COLO668 (cell line): Measurements from ENCODE around the gene KRT83.
A peak's percentile ranks its signal among the peaks of the same experiment; 100 is the strongest.

Experiments used
- DNase-seq: peaks from one replicate; lab custom pipeline; 2025; ENCODE audit not compliant: unreplicated experiment; lab: John Stamatoyannopoulos, UW

KRT83 gene

GRCh38 chr12:52320784-52321400 is at the start of gene KRT83:
Gene KRT83 (minus strand): TSS chr12:52321398. CDS start chr12:52321335, 63 bp downstream.
- no peak for DNase-seq

DNA sequence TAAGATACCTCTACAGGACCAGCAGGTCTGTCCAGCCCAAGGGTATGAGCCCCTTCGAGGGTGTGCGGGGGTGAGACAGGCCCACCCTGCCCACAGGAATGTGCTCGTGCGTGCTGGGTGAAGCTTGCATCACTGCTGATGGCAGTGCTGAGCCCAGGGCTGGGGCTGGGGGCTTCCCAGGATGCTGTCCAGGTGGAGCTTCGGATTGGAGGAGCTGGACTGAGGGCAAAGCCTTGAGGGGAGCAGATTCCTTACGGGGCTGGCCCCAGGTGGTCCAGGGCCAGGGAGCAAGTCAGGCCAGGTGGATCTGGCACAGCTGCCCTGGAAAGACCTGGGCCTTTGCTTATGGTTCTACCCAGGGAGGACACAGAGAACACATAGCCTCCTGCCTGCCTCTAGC is 48.6 kb upstream of the KRT83 start:
- no peak for DNase-seq

GRCh38 chr12:52369211-52369610 is 48.0 kb upstream of the KRT83 start:
- DNase-seq, result no peak

- no peak for DNase-seq
Measured at GRCh38 chr12:52368508-52368907, 47.3 kb upstream of the KRT83 start.

GRCh38 chr12:52367876-52368275 is 46.7 kb upstream of the KRT83 start:
- no peak for DNase-seq

DNA sequence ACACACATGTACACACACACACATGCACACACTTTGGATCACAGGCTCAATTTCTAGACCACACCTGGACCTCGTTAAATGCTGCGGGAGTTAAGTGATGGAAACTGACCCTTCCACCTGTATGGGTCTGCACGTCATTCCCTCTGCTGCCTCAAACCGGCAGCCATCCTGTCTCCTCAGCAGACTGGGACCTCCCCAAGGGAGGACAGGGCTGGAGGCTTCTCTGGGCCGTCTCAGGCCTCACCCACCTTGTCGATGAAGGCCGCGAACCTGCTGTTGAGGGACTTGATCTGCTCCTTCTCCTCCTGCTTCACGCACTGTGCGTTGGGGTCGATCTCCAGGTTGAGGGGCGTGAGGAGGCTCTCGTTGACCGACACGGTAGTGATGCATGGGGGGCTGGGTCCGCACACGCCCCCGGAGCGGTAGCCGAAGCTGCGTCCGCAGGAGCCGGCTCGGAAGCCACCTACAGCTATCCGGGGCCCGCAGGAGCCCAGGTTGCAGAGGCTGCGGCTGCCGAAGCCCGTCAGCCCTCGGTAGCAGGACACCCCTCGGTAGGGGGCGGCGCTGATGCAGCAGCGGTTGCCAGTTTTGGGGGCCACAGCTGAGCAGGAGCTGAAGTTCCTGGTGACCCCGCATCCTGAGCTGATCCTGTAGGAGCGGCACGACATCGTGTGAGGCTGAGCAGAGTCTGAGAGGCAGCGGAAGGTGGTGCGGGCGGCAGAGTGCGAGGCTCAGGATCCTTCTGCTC is 45.7 kb upstream of the KRT83 start, which contains the start of gene KRT85:
Gene KRT85 (minus strand): TSS at position 744 of the 748 bp plus-strand sequence. CDS start 76 bp downstream, at position 668.
- no peak for DNase-seq

DNA sequence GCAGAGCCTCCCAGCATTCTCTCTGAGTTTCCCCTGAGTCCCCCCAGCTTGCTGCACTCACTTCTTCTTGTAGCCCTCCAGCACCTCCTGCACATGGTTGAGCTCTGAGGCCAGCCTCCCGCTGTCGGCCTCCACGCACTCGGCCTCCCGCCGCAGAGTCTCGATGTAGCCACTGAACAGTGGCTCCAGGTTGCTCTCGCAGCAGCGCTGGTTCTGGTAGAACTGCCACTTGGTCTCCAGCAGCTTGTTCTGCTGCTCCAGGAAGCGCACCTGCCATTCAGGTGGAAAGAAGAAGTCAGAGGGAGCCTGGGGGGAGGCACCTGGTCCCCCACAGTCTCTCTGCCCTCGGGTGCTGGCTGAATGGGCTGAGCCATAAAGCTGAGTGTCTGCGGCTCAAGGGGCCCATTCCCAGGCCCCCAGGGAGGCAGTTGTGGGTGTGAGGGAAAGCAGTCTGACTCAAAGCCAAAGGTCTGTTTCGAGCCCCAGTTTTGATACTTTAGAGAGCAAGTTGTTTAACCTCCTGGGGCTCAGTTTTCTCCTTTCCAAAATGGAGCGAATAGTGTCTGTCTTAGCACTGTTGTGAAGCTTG is 43.8 kb upstream of the KRT83 start:
- no peak for DNase-seq

GRCh38 chr12:52364061-52364460 is 42.9 kb upstream of the KRT83 start:
- no peak for DNase-seq

- DNase-seq, result no peak
Measured at GRCh38 chr12:52363111-52363679, 42.0 kb upstream of the KRT83 start.

GRCh38 chr12:52362118-52362726 is 41.0 kb upstream of the KRT83 start:
- no peak for DNase-seq

DNA sequence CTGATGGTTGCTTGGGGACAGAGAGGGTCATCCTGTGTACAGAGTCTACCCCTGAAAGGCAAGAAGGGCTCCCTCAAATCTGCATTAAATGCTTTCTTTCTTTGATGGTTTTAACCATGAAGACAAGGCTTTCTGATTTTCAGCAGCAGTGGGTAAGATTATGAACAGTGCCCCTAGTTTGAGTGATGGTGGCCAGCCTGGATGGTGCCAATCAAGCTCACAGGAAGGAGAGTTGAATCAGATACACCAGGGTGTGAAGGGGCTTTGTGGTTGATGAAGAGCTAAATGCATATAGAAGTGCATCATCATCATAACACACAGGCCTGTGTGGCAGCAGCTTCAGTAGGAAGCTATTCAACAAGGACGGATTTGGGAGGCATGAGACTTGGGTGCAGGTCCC is 40.4 kb upstream of the KRT83 start:
- DNase-seq, result no peak

GRCh38 chr12:52360663-52361271 is 39.6 kb upstream of the KRT83 start:
- no peak for DNase-seq

DNA sequence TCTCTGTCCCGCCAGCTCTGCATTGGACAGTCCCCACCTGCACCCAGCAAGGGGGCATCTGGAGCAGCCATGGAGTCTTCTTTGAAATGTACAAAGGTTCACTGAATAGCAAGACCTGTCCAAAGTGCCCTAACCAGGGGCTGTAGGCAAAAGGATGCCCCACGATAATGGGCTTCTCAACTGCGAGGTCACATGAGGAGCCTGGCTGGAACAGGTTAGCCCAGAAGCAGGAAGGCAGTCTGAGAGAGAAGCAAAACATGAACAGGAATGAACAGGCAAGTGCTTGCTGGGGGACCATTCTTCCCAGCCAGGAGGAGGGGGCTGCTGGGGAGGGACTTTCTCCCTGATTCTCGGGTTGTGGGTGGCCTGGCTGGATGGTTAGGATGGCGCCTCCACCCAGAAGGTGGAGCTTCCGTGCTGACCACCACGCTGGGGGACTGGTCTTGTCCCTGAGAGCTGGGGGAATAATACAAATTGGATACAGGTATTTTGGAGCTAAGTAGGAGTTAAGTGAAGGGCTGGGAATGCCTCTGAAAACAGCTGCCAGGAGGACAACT is 39.0 kb upstream of the KRT83 start:
- DNase-seq, result no peak

- no peak for DNase-seq
Measured at GRCh38 chr12:52359621-52360061, 38.4 kb upstream of the KRT83 start.

- peak; percentile 12 for DNase-seq
Measured at GRCh38 chr12:52358575-52359350, 37.6 kb upstream of the KRT83 start.

DNA sequence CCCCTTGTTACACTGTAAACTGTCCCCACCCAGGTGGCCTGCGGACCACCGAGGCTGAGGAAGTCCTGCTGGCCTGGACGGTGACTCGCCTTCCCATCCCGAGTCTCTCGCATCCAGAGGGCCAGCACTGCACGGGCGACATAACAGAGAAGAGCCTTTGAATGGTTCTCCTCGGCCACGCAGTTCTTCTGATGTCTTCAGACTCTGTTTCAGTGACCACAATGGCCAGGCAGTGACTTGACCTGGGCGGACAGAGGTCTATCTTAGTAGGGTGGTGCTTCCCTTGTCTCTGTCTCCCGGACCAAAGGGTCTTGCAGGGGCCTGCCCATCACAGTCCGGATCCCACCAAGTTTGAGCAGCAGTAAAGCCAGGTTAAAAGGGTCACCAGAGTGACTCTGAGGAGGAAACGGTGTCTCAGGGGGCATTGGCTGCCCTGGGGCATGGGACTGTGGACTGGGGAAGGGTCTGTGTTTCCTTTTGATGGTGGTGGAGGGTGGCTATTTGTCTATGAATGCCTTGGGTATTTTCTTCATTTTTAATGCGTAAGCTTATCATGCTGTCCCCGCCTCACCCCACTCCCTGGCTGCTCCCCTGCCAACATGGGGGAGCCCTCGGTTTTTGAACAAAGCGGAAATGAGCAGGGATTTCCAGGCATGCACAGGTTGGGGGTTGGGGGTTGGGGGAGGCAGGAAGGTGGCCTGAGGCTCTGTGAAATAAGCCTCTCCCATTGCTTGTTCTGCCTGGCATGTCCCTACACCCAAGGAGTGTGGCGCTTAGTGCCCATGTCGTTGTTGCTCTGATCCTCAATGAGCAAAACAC is 35.8 kb upstream of the KRT83 start:
- DNase-seq, result no peak

DNA sequence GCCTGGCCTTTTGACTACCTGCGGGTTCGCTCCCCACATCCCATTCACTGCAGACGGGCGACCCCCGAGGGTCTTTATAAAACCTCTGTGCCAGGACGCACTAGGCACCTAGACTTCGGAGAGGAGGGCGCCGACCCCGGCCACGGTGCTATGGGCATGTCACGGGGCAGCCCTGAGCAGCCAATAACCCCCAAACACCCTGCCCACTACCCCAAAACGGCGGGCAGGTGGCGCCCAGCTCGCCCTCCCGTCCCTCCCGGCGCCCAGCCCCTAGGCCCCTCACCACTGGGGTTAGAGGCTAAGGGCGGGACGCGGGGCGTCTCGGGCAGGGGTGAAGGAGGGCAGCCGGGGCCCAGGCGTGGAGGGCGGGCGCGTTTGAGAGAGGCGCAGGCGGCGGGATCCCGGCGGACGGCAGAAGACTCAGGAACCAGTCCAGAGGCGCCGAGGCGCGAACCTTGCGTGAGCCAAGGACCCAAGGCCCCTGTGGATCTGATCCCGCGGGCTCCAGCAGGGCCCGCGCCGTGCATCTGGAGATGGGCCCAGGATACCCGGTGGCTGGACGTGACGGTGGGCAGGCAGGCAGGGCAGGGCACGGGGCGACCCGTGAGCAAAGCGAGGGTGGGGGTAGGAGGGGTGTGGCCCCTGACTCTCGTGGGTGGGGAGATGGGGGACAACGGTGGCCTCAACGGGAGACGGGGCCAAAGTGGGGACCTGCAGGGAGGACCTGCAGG is 35.0 kb upstream of the KRT83 start:
- no peak for DNase-seq

- no peak for DNase-seq
Measured at GRCh38 chr12:52355176-52355575, 34.0 kb upstream of the KRT83 start.
